Endothelial cell of umbilical vein (primary cell): ENCODE data around the gene SORT1. TPM values are rescaled to one million over a fixed set of nuclear protein-coding genes. Genes with fewer than 3 reads are reported as not detected.

Source experiments
- BruUV-seq: library from RNA; stranded (reverse); fragments of 400-500 nt; replicated peaks from 2 replicates; lab custom pipeline; 2021; lab: Mats Ljungman, UMichigan
- CTCF ChIA-PET: fragments of 300-600, 350-600 bp; sonication (Branson Sonifier 250); formaldehyde crosslinking; loops from one replicate; lab custom pipeline; 2021; ENCODE audit warnings: antibody characterized with exemption, inconsistent platforms; lab: Charles Lee
- POLR2A ChIA-PET: fragments of 300-600, 350-600 bp; sonication (Branson Sonifier 250); formaldehyde crosslinking; loops from one replicate; lab custom pipeline; 2021; ENCODE audit warnings: antibody characterized with exemption, inconsistent platforms; lab: Charles Lee
- DNase-seq: peaks from one replicate; pipeline ENCODE4 v3.0.0-alpha.2; 2011; ENCODE audit warnings: low read depth, low spot score
- FAIRE-seq: peaks from 2 replicates; lab custom pipeline; 2011; peaks lifted over from hg19 to GRCh38; lab: Jason Lieb, UNC
- H2AFZ ChIP-seq: 2 replicates; pipeline ENCODE4 v1.6.0; 2012; ENCODE audit warnings: low read depth, low read length, control low read depth, inconsistent platforms
- H3K27ac ChIP-seq: 2 replicates; pipeline ENCODE4 v1.5.1; 2011; ENCODE audit warnings: low read depth, mild to moderate bottlenecking, control low read depth, low read length, moderate library complexity; ENCODE audit not compliant: insufficient read depth
- H3K27me3 ChIP-seq, 2 experiments: 2 replicates each; pipeline versions ENCODE4 v1.6.0 to v1.6.1; 2011; ENCODE audit warnings: low read length in 2 of 2, mixed read lengths in 1 of 2; ENCODE audit not compliant: control insufficient read depth in 2 of 2, insufficient read depth in 2 of 2
- H3K36me3 ChIP-seq, 2 experiments: 2 replicates in 1 of 2; 3 replicates in 1 of 2; pipeline ENCODE4 v1.5.1; 2011; ENCODE audit warnings: low read length in 2 of 2, mild to moderate bottlenecking in 1 of 2, moderate library complexity in 1 of 2; ENCODE audit not compliant: control insufficient read depth in 2 of 2, insufficient read depth in 2 of 2; ENCODE audit errors: extremely low read depth in 1 of 2
- H3K4me1 ChIP-seq: 3 replicates; pipeline ENCODE4 v1.5.1; 2011; ENCODE audit warnings: mild to moderate bottlenecking, low read length; ENCODE audit not compliant: control insufficient read depth, insufficient read depth; ENCODE audit errors: extremely low read depth
- H3K4me2 ChIP-seq: 2 replicates; pipeline ENCODE4 v1.6.1; 2011; ENCODE audit warnings: low read length, control low read depth, mixed read lengths; ENCODE audit not compliant: insufficient read depth
- H3K4me3 ChIP-seq, 3 experiments: fragments of 200-600 bp in 1 of 3; sonication (generic), shearing (Covaris generic) in 1 of 3; replicated peaks in 1 of 3; 2 replicates each; pipeline ENCODE4 v1.5.1; 2011 to 2016; ENCODE audit warnings: control low read depth in 3 of 3, low read length in 3 of 3, mild to moderate bottlenecking in 2 of 3, inconsistent platforms in 1 of 3, low read depth in 1 of 3, moderate library complexity in 1 of 3; ENCODE audit not compliant: insufficient read depth in 1 of 3
- H3K79me2 ChIP-seq: 2 replicates; pipeline ENCODE4 v1.6.0; 2012; ENCODE audit warnings: low read length, inconsistent platforms; ENCODE audit not compliant: control insufficient read depth, insufficient read depth
- H3K9ac ChIP-seq: replicated peaks from 2 replicates; pipeline ENCODE3; 2011; ENCODE audit warnings: low read length, control low read depth; ENCODE audit not compliant: insufficient read depth; ENCODE audit errors: extremely low read depth
- H3K9me1 ChIP-seq: replicated peaks from 3 replicates; pipeline ENCODE4 v1.6.0; 2011; ENCODE audit warnings: mild to moderate bottlenecking, low read length; ENCODE audit not compliant: control insufficient read depth, insufficient read depth; ENCODE audit errors: extremely low read depth
- H3K9me3 ChIP-seq: replicated peaks from 2 replicates; pipeline ENCODE4 v1.5.1; 2012; ENCODE audit warnings: low read length, inconsistent platforms; ENCODE audit not compliant: control insufficient read depth, insufficient read depth
- H4K20me1 ChIP-seq: replicated peaks from 2 replicates; pipeline ENCODE3; 2011; ENCODE audit warnings: mild to moderate bottlenecking, low read length; ENCODE audit not compliant: control insufficient read depth, insufficient read depth; ENCODE audit errors: extremely low read depth
- EZH2 ChIP-seq: IDR thresholded peaks from 2 replicates; pipeline ENCODE4 v1.6.1; 2012; ENCODE audit warnings: borderline replicate concordance, low read depth, mild to moderate bottlenecking, moderate library complexity, low read length, inconsistent platforms; ENCODE audit not compliant: severe bottlenecking
- FOS ChIP-seq: IDR thresholded peaks from 2 replicates; pipeline ENCODE4 v1.6.1; 2011; ENCODE audit warnings: mild to moderate bottlenecking, low read length, moderate library complexity, borderline replicate concordance; ENCODE audit not compliant: insufficient read depth
- GATA2 ChIP-seq: IDR thresholded peaks from 2 replicates; pipeline ENCODE4 v1.7.0; 2011; ENCODE audit warnings: low read depth, mild to moderate bottlenecking, moderate library complexity, mixed read lengths, low read length; ENCODE audit not compliant: insufficient read length, insufficient read depth
- JUN ChIP-seq: IDR thresholded peaks from 2 replicates; pipeline ENCODE4 v1.6.1; 2011; ENCODE audit warnings: borderline replicate concordance, low read depth; ENCODE audit not compliant: insufficient read length, insufficient read depth
- MAX ChIP-seq: IDR thresholded peaks from 2 replicates; pipeline ENCODE4 v1.6.1; 2011; ENCODE audit not compliant: insufficient read depth, insufficient read length
- MYC ChIP-seq: IDR thresholded peaks from one replicate; pipeline ENCODE4 v1.6.1; 2011; ENCODE audit warnings: mild to moderate bottlenecking, low read depth, low read length
- POLR2A ChIP-seq: IDR thresholded peaks from 2 replicates; pipeline ENCODE4 v1.6.1; 2012; ENCODE audit warnings: low read depth, mild to moderate bottlenecking, control low read depth, low read length
- POLR2AphosphoS5 ChIP-seq: IDR thresholded peaks from 2 replicates; pipeline ENCODE4 v1.6.1; 2012; ENCODE audit warnings: low read depth, mild to moderate bottlenecking, control low read depth, low read length, moderate library complexity; ENCODE audit not compliant: insufficient read depth
- dilution Hi-C: fragments of 300-500 bp; cut with MboI; formaldehyde crosslinking; loops from one replicate; pipeline ENCODE4 v1.15.0; 2019; ENCODE audit warnings: low sequenced_read_pairs; ENCODE audit not compliant: extremely low pct_ligation_motif_present
- intact Hi-C: fragments of 100-400 bp; cut with micrococcal nuclease; formaldehyde crosslinking; loops from one replicate; pipeline ENCODE4 v1.10.0; 2022
- polyA plus RNA-seq, 4 experiments: library from polyadenylated mRNA; depleted of rRNA in 3 of 4; stranded (reverse) in 3 of 4; unstranded in 1 of 4; fragments of >200 nt; gene quantifications; 2 replicates each; pipeline versions ENCODE4 v1.2.1 to v1.2.3, GENCODE V29; 2011 to 2012; ENCODE audit warnings: missing spikeins in 1 of 4
- total RNA-seq: library from RNA; stranded (reverse); gene quantifications from 2 replicates; pipeline ENCODE4 v1.2.3, GENCODE V29; 2021

SORT1 gene
- total and polyA plus RNA-seq, 2 donors (not counting 3 experiments of a cell fraction or from before 2014, with no cell fraction given), result 6.8 to 17.8 TPM

DNA sequence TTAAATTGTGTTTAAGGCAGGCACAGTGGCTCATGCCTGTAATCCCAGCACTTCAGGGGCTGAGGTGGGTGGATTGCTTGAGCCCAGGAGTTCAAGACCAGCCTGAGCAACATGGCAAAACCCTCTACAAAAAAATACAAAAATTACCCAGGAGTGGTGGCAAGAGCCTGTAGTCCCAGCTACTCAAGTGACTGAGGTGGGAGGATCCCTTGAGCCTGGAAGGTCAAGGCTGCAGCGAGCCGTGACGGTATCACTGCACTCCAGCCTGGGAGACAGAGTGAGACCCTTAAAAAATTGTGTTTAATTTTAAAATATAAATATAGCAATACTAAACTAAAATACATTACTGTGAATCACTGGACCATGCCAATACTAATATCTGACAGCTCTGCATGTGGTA, 42.8 kb downstream of the SORT1 start:
- Histone ChIP-seq H3K9ac (no peak overlapping the region), H3K4me2 (no peak overlapping the region), H3K27ac (no peak overlapping the region), H2AFZ (no peak overlapping the region), H3K79me2 (no peaks in the 10 kb centered on the region), H4K20me1 (no peaks in the 10 kb centered on the region), H3K9me1 (no peaks in the 10 kb centered on the region), H3K27me3 (peaks cover 12 to 20% of the 10 kb centered on the region in 2 experiments), H3K4me1 (no peaks in the 10 kb centered on the region), H3K4me3 (no peak overlapping the region), H3K9me3 (no peaks in the 10 kb centered on the region), H3K36me3 (no peaks in the 10 kb centered on the region)
- no peak for DNase-seq
- no peak for FAIRE-seq
- intact Hi-C loops, result no loop called here
- no TSS peak for BruUV-seq
- dilution Hi-C loops, result no loop called here
- POLR2A ChIA-PET, result no interaction called here
- CTCF ChIA-PET, result no interaction called here
- TF ChIP-seq MAX, result no peak
- TF ChIP-seq EZH2, result no peak

DNA sequence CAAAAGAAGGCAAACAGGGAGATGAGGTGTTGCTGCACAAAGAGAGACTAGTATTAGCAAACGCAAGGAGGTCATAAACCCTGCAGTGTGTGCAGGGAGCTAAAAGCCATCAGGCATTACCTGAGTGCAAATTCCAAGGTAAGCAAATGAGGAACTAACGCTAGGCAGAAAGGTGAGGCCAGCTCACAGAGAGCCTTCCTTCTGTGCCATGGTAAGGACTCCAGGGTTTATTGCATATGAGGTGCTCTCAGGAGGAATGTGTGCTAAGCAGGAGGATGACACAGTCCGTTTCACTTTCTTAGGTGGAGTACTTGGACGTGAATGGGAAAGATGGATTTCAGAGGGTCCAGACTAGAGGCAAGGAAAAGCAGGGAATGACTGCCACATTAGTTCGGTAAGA, 46.3 kb downstream of the SORT1 start:
- no peak overlapping the region for H3K9ac ChIP-seq
- no peaks in the 10 kb centered on the region for H4K20me1 ChIP-seq
- peaks cover 5 to 17% of the 10 kb centered on the region in 2 experiments for H3K27me3 ChIP-seq
- no peaks in the 10 kb centered on the region for H3K79me2 ChIP-seq
- H3K4me2 ChIP-seq, result no peak overlapping the region
- CTCF ChIA-PET, result interaction anchor here (0.7 kb wide), 1 partner anchor 68 kb away, joined by 3 read pairs; the partner anchor contains the start of gene PSRC1
- DNase-seq, result no peak
- H2AFZ ChIP-seq, result no peak overlapping the region
- no peak overlapping the region for H3K4me3 ChIP-seq
- no TSS peak for BruUV-seq
- no peaks in the 10 kb centered on the region for H3K9me1 ChIP-seq
- FAIRE-seq, result no peak
- H3K36me3 ChIP-seq, result no peaks in the 10 kb centered on the region
- H3K27ac ChIP-seq, result no peak overlapping the region
- dilution Hi-C loops, result no loop called here
- intact Hi-C loops, result no loop called here
- no peaks in the 10 kb centered on the region for H3K9me3 ChIP-seq
- POLR2A ChIA-PET, result interaction anchor here (0.5 kb wide), 1 partner anchor 63 kb away, joined by 5 read pairs; no protein-coding TSS in a partner anchor
- H3K4me1 ChIP-seq, result no peaks in the 10 kb centered on the region
- TF ChIP-seq FOS (no peak), MAX (no peak), EZH2 (no peak), POLR2AphosphoS5 (no peak), MYC (no peak), JUN (no peak), POLR2A (no peak), GATA2 (no peak)
